ENCODE results near the gene FILIP1.

FILIP1 gene

GRCh38 chr6:75486850-75487518 is 6.6 kb downstream of the FILIP1 start:
- TF ChIP-seq CTCF (IDR thresholded peaks at IDR 0.05; ENCODE audit: borderline replicate concordance, insufficient read depth, low read depth, low read length) = no peak
- H3K4me3 ChIP-seq (ENCODE audit: low read depth, low read length) = no peak overlapping the region

GRCh38 chr6:75484535-75484934 is 9.1 kb downstream of the FILIP1 start:
- no peak overlapping the region for H3K4me3 ChIP-seq (ENCODE audit: low read depth, low read length)
- no peak for TF ChIP-seq CTCF (IDR thresholded peaks at IDR 0.05; ENCODE audit: borderline replicate concordance, insufficient read depth, low read depth, low read length)

GRCh38 chr6:75483136-75483952 is 10.3 kb downstream of the FILIP1 start:
- no peak overlapping the region for H3K4me3 ChIP-seq (ENCODE audit: low read depth, low read length)
- no peak for TF ChIP-seq CTCF (IDR thresholded peaks at IDR 0.05; ENCODE audit: borderline replicate concordance, insufficient read depth, low read depth, low read length)

GRCh38 chr6:75481936-75482593 is 11.5 kb downstream of the FILIP1 start:
- no peak for TF ChIP-seq CTCF (IDR thresholded peaks at IDR 0.05; ENCODE audit: borderline replicate concordance, insufficient read depth, low read depth, low read length)
- H3K4me3 ChIP-seq (ENCODE audit: low read depth, low read length) = no peak overlapping the region

GRCh38 chr6:75481394-75481793 is 12.2 kb downstream of the FILIP1 start:
- H3K4me3 ChIP-seq (ENCODE audit: low read depth, low read length) = no peak overlapping the region
- TF ChIP-seq CTCF (IDR thresholded peaks at IDR 0.05; ENCODE audit: borderline replicate concordance, insufficient read depth, low read depth, low read length) = no peak

- TF ChIP-seq CTCF (IDR thresholded peaks at IDR 0.05; ENCODE audit: borderline replicate concordance, insufficient read depth, low read depth, low read length) = no peak
Observed at GRCh38 chr6:75480425-75480824, 13.2 kb downstream of the FILIP1 start.

More at GRCh38 chr6:75480425-75480824, 13.2 kb downstream of the FILIP1 start:
- H3K4me3 ChIP-seq (ENCODE audit: low read depth, low read length) = no peak overlapping the region

All from GM12875 (cell line).